Uterus (tissue), 4 donors: Measurements from ENCODE around the gene ORM2. TPM values are rescaled to one million over a fixed set of nuclear protein-coding genes. Genes with fewer than 3 reads are reported as not detected.

Source experiments
- DNase-seq, 2 donors: peaks; one replicate each; pipeline ENCODE4 v3.0.0-alpha.2; 2019 to 2020
- H3K27ac ChIP-seq, 2 donors: fragments of 200-600 bp; sonication (generic); 1 replicate in 1 of 2; 2 replicates in 1 of 2; pipeline ENCODE4 v1.5.1; 2016 to 2018
- H3K27me3 ChIP-seq, 2 donors: fragments of 200-600 bp; sonication (generic); one replicate each; pipeline ENCODE4 v1.5.1; 2018 to 2019; ENCODE audit warnings: control low read depth in 1 of 2
- H3K36me3 ChIP-seq, 2 donors: fragments of 200-600 bp; sonication (generic); one replicate each; pipeline ENCODE4 v1.5.1; 2019; ENCODE audit warnings: control low read depth in 1 of 2
- H3K4me1 ChIP-seq, 2 donors: fragments of 200-600 bp; sonication (generic); one replicate each; pipeline ENCODE4 v1.5.1; 2018 to 2019; ENCODE audit warnings: control low read depth in 1 of 2
- H3K4me3 ChIP-seq, 2 donors: fragments of 200-600 bp; sonication (generic); 1 replicate in 1 of 2; 2 replicates in 1 of 2; pipeline ENCODE4 v1.5.1; 2018 to 2019; ENCODE audit warnings: mild to moderate bottlenecking in 1 of 2
- H3K9me3 ChIP-seq, 2 donors: fragments of 200-600 bp; sonication (generic); one replicate each; pipeline ENCODE4 v1.5.1; 2019; ENCODE audit warnings: control low read depth in 1 of 2
- POLR2A ChIP-seq, 2 donors: fragments of 450-650 bp; IDR thresholded peaks; one replicate each; pipeline ENCODE4 v1.6.1; 2016; ENCODE audit warnings: antibody characterized with exemption in 2 of 2, mild to moderate bottlenecking in 1 of 2, moderate library complexity in 1 of 2
- intact Hi-C: fragments of 100-400 bp; cut with DNase I; formaldehyde crosslinking; loops from one replicate; pipeline ENCODE4 v1.15.1; 2023; ENCODE audit warnings: low total_unique reads
- total RNA-seq, 4 donors: library from RNA; depleted of rRNA in 3 of 4; stranded (reverse); fragments of >200 nt in 3 of 4; gene quantifications; one replicate each; pipeline versions ENCODE4 v1.1.0 to v1.2.4, GENCODE V29; 2014 to 2023
- TF ChIP-seq, protein P1 (sequence below), 4 experiments: fragments of 200-600 bp in 2 of 4; fragments of 450-650 bp in 2 of 4; sonication (generic) in 2 of 4; IDR thresholded peaks; one replicate each; pipeline ENCODE4 v1.5.1; 2016 to 2019; ENCODE audit warnings: antibody characterized with exemption in 4 of 4, mild to moderate bottlenecking in 2 of 4, moderate library complexity in 1 of 4
- donor health status: DM: yes; HTN: yes; CAD: no.

Gene ORM2
- total RNA-seq, 4 donors from 2014 or later, result 1.2 TPM; not detected in 3

DNA sequence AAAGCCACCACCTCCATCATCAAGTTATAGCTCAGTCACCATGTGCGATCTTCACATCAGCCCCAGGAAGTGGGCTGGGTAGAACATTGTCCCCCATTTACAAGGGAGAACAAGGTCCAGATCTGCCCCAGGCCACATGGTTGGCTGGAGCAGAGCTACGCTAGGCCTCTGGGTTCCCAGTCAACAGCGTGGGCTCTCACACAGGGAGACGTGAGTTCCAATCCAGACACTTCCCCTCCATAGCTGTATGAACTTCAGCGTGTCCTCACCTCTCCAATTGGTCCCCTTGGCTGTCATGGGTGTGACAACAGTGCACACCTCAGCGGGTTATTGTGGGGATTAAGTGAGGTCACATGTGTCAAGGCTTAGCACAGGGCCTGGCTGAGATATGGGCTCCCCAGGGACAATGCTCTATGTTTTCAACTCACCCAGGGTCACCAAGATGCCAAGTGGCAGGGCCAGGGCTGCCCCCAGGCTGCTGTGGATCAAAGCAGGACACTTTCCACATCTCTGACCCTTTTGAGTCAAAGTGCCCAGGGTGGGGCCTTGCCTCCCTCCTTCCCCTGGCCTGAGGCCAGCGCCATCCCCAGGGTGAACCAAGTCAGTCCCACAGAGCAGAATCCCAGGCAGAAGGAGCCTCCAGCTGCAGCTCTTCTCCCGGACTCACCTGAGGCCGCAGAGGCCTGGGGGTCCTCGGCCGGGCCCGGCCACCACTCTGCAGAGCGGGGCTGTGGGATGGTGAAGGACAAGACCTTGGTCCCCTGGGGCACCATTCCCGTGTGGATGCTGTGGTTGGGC is 38.3 kb downstream of the ORM2 start:
- H3K4me3 ChIP-seq, result no peak overlapping the region
- no peaks in the 10 kb centered on the region for H3K9me3 ChIP-seq
- TF ChIP-seq, protein P1, sequence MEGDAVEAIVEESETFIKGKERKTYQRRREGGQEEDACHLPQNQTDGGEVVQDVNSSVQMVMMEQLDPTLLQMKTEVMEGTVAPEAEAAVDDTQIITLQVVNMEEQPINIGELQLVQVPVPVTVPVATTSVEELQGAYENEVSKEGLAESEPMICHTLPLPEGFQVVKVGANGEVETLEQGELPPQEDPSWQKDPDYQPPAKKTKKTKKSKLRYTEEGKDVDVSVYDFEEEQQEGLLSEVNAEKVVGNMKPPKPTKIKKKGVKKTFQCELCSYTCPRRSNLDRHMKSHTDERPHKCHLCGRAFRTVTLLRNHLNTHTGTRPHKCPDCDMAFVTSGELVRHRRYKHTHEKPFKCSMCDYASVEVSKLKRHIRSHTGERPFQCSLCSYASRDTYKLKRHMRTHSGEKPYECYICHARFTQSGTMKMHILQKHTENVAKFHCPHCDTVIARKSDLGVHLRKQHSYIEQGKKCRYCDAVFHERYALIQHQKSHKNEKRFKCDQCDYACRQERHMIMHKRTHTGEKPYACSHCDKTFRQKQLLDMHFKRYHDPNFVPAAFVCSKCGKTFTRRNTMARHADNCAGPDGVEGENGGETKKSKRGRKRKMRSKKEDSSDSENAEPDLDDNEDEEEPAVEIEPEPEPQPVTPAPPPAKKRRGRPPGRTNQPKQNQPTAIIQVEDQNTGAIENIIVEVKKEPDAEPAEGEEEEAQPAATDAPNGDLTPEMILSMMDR (IDR thresholded peaks at IDR 0.05), result no peak
- no peak for TF ChIP-seq POLR2A (IDR thresholded peaks at IDR 0.05)
- no peaks in the 10 kb centered on the region for H3K27me3 ChIP-seq
- intact Hi-C loops, result no loop called here
- no peak for DNase-seq
- no peaks in the 10 kb centered on the region for H3K36me3 ChIP-seq
- H3K4me1 ChIP-seq, result peaks cover under 1 to 17% of the 10 kb centered on the region in 2 donors
- H3K27ac ChIP-seq, result peak overlapping the region; percentile 62 to 83

DNA sequence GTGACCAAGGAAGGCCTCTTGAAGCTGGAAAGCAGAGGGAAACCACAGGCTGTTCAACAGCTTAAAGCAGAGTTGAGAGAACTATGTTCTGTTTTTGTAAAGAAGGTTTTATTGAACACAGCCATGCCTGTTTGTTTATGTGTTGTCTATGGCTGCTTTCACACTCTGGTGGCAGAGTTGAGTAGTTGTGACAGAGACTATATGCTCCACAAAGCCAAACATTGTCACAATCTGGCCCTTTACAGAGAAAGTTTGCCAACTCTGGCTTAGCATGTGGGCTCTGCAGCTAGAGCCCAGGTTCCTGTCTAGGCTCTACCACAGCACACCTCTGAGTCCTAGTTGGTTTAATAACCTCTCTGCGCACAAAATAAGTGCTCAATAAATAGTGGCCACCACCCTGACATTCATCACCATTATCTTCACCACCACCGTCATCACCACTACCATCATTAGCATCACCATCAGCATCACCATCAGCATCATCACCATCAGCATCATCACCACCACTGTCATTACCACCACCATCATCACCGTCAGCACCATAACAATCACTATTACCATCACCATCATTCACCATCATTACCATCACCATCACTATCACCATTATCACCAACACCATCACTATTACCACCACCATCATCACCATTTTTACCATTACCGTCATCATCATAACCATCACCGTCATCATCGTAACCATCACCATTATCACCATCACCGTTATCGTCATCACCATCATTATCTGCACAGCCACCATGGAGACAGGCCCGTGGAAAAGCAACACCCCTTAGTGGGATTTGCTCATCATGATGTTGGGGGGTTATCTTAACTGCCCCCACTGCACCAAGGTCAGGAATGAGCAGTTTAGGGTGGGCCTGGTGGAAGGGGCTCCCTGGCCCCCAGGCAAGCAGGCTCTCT is 39.8 kb downstream of the ORM2 start:
- Histone ChIP-seq H3K4me3 (no peak overlapping the region), H3K36me3 (no peaks in the 10 kb centered on the region), H3K9me3 (no peaks in the 10 kb centered on the region), H3K27ac (peak overlapping the region; percentile 79 to 80), H3K27me3 (no peaks in the 10 kb centered on the region), H3K4me1 (peaks cover 5 to 23% of the 10 kb centered on the region in 2 donors)
- intact Hi-C loops, result no loop called here
- no peak for DNase-seq
- no peak for TF ChIP-seq POLR2A (IDR thresholded peaks at IDR 0.05)
- TF ChIP-seq, protein P1 (IDR thresholded peaks at IDR 0.05), result no peak

DNA sequence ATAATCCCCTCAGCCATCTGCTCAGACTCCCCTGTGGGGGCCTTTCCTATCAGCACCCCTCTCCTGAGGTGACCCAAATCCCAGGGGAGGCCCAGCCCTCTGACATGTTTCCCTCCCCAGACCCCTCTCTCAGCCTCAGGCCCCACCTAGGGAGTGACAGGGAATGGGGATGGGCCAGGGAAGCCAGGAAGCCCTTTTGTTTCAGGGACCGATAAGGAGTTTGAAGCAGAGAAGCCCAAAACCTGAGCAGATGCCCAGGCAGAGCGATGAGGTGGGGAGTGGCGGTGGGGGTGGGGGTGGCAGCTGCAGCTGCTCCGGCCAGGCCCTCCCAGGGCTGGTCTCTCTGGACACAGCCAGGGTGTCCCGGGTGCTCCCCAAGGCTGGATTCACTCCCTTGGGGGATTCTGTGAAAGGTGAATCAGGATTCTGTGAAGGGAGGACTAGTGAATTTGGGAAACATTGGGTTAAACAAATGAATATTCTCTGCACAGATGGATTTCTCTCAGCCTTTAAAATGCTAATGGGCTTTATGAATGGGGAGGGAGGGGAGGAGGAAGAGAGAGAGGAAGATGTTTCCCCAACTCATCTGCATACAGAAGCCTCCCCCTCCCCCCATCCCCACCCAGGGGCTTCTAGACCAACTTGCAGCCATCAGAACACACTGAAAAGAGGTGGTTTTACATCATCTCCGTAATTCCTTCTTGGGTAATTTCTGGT is 40.7 kb downstream of the ORM2 start:
- Histone ChIP-seq H3K9me3 (no peaks in the 10 kb centered on the region), H3K27ac (peak overlapping the region; percentile 79 to 80), H3K36me3 (no peaks in the 10 kb centered on the region), H3K4me3 (no peak overlapping the region), H3K4me1 (peaks cover 5 to 23% of the 10 kb centered on the region in 2 donors), H3K27me3 (no peaks in the 10 kb centered on the region)
- DNase-seq, result no peak
- TF ChIP-seq POLR2A (IDR thresholded peaks at IDR 0.05), result no peak
- intact Hi-C loops, result no loop called here

- TF ChIP-seq POLR2A (IDR thresholded peaks at IDR 0.05), result no peak
- TF ChIP-seq, protein P1 (IDR thresholded peaks at IDR 0.05), result no peak
- DNase-seq, result no peak
- Histone ChIP-seq H3K27ac (peak overlapping the region; percentile 79 to 80), H3K4me3 (no peak overlapping the region), H3K36me3 (no peaks in the 10 kb centered on the region), H3K27me3 (no peaks in the 10 kb centered on the region), H3K4me1 (peaks cover 5 to 23% of the 10 kb centered on the region in 2 donors), H3K9me3 (no peaks in the 10 kb centered on the region)
- intact Hi-C loops, result no loop called here
Measured at GRCh38 chr9:114370968-114371320, 41.3 kb downstream of the ORM2 start.

DNA sequence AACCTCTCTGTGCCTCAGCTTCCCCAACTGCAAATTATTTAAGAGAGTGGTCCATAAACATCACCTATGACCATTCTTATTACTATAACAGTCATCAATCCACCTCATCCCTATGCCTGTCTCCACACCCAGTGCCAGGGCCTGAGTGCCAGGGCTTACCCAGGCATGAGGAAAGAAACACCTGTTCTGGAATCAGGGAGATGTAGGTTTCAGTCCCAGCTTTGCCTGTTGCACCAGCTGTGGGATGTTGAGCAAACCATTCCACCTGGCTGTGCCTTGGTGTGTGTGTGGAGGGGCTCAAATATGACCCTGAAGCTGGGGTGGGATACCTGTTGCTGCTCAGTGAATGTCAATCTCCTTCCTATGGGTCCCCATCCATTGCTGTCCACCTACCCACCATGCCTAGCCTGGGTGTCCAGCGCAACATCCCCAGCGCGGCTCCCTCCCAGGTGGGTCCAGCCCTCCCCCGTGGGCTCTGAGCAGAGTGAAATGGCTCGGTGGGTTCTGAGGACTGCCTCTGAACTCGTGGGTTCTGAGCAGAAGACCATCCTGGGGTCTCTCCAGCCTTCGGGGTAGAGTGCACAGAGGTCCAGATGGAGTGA is 41.8 kb downstream of the ORM2 start:
- H3K36me3 ChIP-seq, result no peaks in the 10 kb centered on the region
- TF ChIP-seq, protein P1 (IDR thresholded peaks at IDR 0.05), result no peak
- no peak for TF ChIP-seq POLR2A (IDR thresholded peaks at IDR 0.05)
- intact Hi-C loops, result no loop called here
- no peaks in the 10 kb centered on the region for H3K27me3 ChIP-seq
- H3K27ac ChIP-seq, result peak overlapping the region; percentile 79 to 80
- H3K4me3 ChIP-seq, result no peak overlapping the region
- no peaks in the 10 kb centered on the region for H3K9me3 ChIP-seq
- peaks cover 5 to 23% of the 10 kb centered on the region in 2 donors for H3K4me1 ChIP-seq
- DNase-seq, result no peak
